ENCODE measurements around the gene PRICKLE2. TPM values are rescaled to one million over a fixed set of nuclear protein-coding genes. Genes with fewer than 3 reads are reported as not detected.

Gene PRICKLE2
- total RNA-seq, 1 experiment from 2014 or later: 18.3 TPM

DNA sequence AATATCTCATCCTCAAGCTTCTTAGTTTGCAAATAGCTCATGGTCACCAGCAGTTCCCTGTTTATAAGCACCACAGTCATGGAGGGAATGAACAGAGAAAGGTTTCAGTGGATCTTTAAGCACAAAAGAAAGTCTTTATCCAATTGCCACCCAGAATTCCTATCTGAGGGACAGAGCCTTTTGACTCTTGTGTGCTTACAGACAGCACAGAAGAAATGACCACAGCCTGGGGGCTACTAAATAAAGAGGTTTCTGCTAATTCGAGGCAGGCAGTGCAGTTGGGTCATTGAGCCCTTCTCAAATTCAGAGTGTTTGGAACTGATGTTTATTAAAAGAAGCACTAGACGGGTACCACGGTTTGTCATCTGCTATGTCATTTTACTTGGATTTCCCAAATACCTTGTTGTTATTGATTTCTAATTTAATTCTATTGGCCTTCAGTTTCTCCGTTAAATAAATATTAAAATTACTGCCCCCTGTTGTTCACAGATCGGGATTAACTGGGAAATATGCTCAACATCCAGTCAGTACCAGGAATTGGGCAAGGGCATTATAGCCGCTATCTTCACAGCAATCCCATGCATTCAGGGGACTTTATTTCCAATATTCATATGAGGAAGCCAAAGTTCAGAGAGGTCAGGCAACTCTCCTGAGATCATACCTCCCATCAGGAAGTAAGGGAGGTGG is 3.6 kb downstream of the PRICKLE2 start:
- Histone ChIP-seq H3K9me3 (replicated peaks) (no peaks in the 10 kb centered on the region), H3K27me3 (replicated peaks) (no peaks in the 10 kb centered on the region), H3K4me1 (replicated peaks) (peaks cover 67% of the 10 kb centered on the region), H3K36me3 (no peaks in the 10 kb centered on the region), H3K4me3 (no peak overlapping the region), H3K27ac (peak overlapping the region; percentile 29)
- DNase-seq (ENCODE audit: low read depth in 1 of 2, low spot score in 2 of 2): peak in 1 of 2 experiments; percentile 29

DNA sequence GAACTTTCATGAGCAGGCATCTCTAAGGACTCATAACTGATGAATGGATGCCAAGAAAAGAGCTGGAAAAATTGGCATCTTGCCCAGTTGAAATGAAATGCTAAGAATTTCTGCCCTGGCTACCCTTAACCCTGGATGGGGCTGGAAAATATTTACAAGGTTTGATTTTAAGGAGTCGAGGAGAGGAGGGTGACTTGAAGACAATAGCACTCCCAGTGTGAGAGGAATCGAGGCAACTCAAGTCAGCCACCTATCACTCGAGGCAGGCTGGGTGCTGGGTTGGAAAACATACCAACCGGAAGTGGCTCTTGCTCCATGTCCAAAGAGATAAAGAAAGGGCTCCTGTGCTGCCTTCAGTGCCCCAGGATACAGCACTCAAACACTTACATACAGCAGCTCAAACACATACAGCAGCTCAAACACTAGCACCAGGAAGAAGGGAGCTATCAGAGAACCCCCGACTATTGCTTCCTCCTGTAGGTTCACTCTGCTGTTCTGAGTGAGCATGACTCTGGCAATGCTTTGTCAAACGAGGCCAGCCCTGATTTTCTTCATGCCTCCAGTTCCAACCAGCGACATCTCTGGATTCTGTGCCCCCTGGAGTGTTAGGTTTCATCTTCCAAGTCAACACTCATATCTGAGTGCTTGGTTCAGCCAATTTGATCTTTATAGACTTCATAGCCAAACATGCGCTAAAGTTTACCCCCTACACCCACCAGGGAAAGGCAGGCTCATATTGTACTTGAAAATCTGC is 4.9 kb downstream of the PRICKLE2 start:
- Histone ChIP-seq H3K4me3 (no peak overlapping the region), H3K36me3 (no peaks in the 10 kb centered on the region), H3K27me3 (replicated peaks) (no peaks in the 10 kb centered on the region), H3K4me1 (replicated peaks) (peaks cover 59% of the 10 kb centered on the region), H3K27ac (peak overlapping the region; percentile 29), H3K9me3 (replicated peaks) (no peaks in the 10 kb centered on the region)
- peak in 1 of 2 experiments; percentile 63 for DNase-seq (ENCODE audit: low read depth in 1 of 2, low spot score in 2 of 2)

DNA sequence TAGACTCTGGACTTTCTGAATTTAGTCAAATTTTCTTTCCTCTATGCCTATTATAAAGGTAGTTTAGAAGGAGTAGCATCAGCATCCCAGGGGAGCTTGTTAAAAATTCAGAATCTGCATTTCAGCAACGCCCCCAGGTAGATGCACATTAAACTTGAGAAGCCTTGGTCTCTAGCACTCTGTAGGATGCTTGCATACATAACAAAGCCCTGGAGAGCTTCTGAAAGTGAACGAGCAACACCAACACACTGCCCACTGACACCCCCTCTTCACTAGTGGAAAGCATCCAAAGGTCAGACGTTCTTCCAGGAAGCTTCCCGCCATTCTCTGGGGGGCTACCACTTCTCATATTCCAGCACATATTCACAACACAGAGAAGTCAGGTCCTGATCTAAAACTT is 6.5 kb downstream of the PRICKLE2 start:
- Histone ChIP-seq H3K27me3 (replicated peaks) (no peaks in the 10 kb centered on the region), H3K27ac (no peak overlapping the region), H3K4me3 (no peak overlapping the region), H3K36me3 (0 out of 2 replicates have a peak, but pooled peaks cover 1% of the 10 kb centered on the region), H3K9me3 (replicated peaks) (no peaks in the 10 kb centered on the region), H3K4me1 (replicated peaks) (peaks cover 62% of the 10 kb centered on the region)
- no peak for DNase-seq (ENCODE audit: low read depth in 1 of 2, low spot score in 2 of 2)

GRCh38 chr3:64218329-64218728 is 6.9 kb downstream of the PRICKLE2 start:
- Histone ChIP-seq H3K9me3 (replicated peaks) (no peaks in the 10 kb centered on the region), H3K36me3 (0 out of 2 replicates have a peak, but pooled peaks cover 2% of the 10 kb centered on the region), H3K27ac (no peak overlapping the region), H3K4me1 (replicated peaks) (peaks cover 62% of the 10 kb centered on the region), H3K27me3 (replicated peaks) (no peaks in the 10 kb centered on the region), H3K4me3 (no peak overlapping the region)
- DNase-seq (ENCODE audit: low read depth in 1 of 2, low spot score in 2 of 2): no peak

- no peak overlapping the region for H3K4me3 ChIP-seq
- H3K27ac ChIP-seq: no peak overlapping the region
- no peaks in the 10 kb centered on the region for H3K27me3 ChIP-seq (replicated peaks)
- H3K4me1 ChIP-seq (replicated peaks): peaks cover 47% of the 10 kb centered on the region
- DNase-seq (ENCODE audit: low read depth in 1 of 2, low spot score in 2 of 2): no peak
- 0 out of 2 replicates have a peak, but pooled peaks cover 2% of the 10 kb centered on the region for H3K36me3 ChIP-seq
- H3K9me3 ChIP-seq (replicated peaks): no peaks in the 10 kb centered on the region
Observed at GRCh38 chr3:64216274-64217147, 8.8 kb downstream of the PRICKLE2 start.

GRCh38 chr3:64215559-64215958 is 9.7 kb downstream of the PRICKLE2 start:
- no peaks in the 10 kb centered on the region for H3K27me3 ChIP-seq (replicated peaks)
- H3K4me1 ChIP-seq (replicated peaks): peaks cover 37% of the 10 kb centered on the region
- H3K9me3 ChIP-seq (replicated peaks): no peaks in the 10 kb centered on the region
- DNase-seq (ENCODE audit: low read depth in 1 of 2, low spot score in 2 of 2): no peak
- H3K36me3 ChIP-seq: 0 out of 2 replicates have a peak, but pooled peaks cover 2% of the 10 kb centered on the region
- H3K4me3 ChIP-seq: no peak overlapping the region
- no peak overlapping the region for H3K27ac ChIP-seq

- DNase-seq (ENCODE audit: low read depth in 1 of 2, low spot score in 2 of 2): no peak
- Histone ChIP-seq H3K4me1 (replicated peaks) (peaks cover 36% of the 10 kb centered on the region), H3K27me3 (replicated peaks) (no peaks in the 10 kb centered on the region), H3K4me3 (no peak overlapping the region), H3K27ac (no peak overlapping the region), H3K9me3 (replicated peaks) (no peaks in the 10 kb centered on the region), H3K36me3 (0 out of 2 replicates have a peak, but pooled peaks cover 2% of the 10 kb centered on the region)
Observed at GRCh38 chr3:64215103-64215502, 10.2 kb downstream of the PRICKLE2 start.

DNA sequence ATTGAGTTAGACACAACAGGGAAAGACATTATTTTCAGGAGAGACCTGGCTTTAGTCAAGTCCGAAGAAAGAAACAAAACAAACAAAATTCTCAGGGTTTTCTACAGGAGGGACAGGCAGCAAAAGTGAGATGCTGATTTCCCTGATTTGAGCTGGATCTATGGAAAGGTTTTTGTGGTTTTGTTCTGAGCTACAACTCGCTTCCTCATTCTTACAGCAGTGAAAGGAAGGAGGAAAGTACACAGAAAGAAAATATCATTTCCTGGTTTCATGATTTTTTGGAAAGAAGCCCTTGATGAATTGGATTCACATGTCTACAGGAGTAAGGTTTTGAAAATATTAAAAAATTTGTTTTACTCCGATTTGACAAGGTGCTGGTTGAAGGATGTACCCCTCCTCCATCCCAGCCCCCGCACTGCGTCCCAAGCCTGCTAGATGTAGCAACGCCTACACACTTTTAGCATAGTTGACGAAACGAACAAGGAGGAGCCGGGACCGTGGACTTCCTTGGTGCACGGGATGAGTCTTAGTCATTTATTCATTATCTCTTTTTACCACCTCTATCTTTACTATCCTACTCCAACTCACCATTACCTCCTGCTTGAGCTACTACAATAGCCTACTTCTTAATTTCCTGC is 10.8 kb downstream of the PRICKLE2 start:
- DNase-seq (ENCODE audit: low read depth in 1 of 2, low spot score in 2 of 2): peak in 1 of 2 experiments; percentile 40
- no peaks in the 10 kb centered on the region for H3K27me3 ChIP-seq (replicated peaks)
- peak overlapping the region; percentile 41 for H3K27ac ChIP-seq
- peaks cover 32% of the 10 kb centered on the region for H3K4me1 ChIP-seq (replicated peaks)
- peak overlapping the region; percentile 8; the same call in 1 of the 2 replicates for H3K4me3 ChIP-seq
- 0 out of 2 replicates have a peak, but pooled peaks cover 2% of the 10 kb centered on the region for H3K36me3 ChIP-seq
- H3K9me3 ChIP-seq (replicated peaks): no peaks in the 10 kb centered on the region

DNA sequence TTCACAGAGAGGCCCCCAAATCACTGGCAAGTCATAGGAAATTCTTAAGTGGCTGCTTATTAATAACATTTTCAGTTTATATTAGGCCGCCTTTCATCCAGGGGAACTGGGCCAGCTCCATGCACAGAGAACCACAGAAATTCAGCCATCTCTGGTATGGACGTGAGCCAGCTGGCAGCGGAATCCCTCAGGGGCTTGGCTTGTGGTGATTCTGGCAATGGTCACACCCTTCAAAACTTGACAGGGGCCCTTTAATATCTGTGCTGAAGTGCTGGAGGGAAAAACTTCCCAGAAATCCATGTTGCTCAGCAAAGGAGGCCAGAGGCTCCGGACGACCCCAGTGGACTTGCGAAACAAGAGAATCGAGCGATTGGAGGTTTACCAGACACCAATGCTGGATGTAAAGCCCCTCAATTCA is 11.3 kb downstream of the PRICKLE2 start:
- H3K4me1 ChIP-seq (replicated peaks): peaks cover 32% of the 10 kb centered on the region
- peak overlapping the region; percentile 8; the same call in 1 of the 2 replicates for H3K4me3 ChIP-seq

DNA sequence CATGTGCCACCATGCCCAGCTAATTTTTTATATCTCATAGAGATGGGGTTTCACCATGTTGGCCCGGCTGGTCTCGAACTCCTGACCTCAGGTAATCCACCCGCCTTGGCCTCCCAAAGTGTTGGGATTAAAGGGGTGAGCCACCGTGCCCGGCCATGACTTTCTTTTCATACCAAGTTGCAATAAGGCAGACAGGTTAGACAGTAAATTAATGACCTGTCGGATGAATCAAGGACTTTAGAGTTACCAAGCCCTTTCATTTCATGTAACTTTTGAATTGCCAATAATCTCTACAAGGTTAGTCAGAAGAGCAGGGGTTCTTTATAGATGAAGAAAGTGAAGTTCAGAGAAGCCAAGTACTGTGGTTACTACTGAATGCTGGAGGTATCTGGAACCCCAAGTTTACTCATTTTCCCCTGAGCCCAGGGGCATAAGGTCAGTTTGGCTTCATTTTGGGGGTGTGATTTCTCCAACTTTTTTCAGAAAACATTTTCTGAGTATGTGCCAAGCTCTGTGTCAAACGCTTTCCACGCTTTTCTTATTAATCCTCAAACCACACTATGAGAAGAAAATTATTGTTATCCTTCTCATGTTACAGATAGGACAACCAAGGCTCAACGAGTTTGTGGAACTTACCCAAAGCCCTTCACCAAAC is 11.9 kb downstream of the PRICKLE2 start:
- peak overlapping the region; percentile 41; the same call in 1 of the 2 replicates for H3K27ac ChIP-seq

More for the DNA sequence above, 11.3 kb downstream of the PRICKLE2 start:
- Histone ChIP-seq H3K27me3 (replicated peaks) (no peaks in the 10 kb centered on the region), H3K36me3 (0 out of 2 replicates have a peak, but pooled peaks cover 2% of the 10 kb centered on the region), H3K27ac (peak overlapping the region; percentile 41), H3K9me3 (replicated peaks) (no peaks in the 10 kb centered on the region)
- DNase-seq (ENCODE audit: low read depth in 1 of 2, low spot score in 2 of 2): peak; percentile 41 to 52

DNA sequence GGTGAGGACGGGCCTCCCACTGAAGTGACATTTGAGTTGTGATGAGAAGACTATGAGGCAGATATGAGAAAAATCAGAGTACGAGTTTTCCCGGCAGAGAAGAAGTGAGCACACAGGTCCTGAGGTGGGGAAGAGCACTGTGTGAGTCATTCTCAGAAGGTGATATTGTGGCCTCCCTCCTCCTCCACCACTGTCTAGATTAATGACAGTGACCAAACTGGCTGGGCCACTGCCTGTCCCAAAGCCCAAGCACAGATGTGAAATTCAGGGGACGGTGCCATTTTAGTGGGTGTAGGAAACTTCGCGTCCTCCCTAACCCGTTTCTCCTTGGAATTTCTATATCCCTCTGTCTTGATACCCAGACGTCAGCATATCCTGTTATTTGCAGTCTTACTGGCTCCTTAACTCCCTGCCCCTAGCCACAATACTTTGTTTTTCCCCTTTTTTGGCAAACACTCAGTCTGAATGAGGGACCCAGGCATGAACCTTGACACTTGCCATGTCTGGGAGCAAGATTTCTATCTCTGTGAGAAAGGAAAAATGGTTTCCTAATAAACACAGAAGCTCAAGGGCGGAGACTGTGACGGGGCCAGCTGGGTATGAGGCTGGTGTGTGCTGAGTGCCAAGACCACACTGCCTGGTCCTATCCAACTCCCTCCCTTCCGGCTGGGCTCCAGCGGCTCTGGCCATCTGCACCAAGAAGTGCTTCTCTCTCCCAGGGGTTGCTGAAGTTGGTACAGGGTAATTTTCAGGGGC is 15.2 kb downstream of the PRICKLE2 start:
- Histone ChIP-seq H3K27ac (no peak overlapping the region), H3K9me3 (replicated peaks) (no peaks in the 10 kb centered on the region)
- DNase-seq (ENCODE audit: low read depth in 1 of 2, low spot score in 2 of 2): no peak

More for the DNA sequence above, 11.9 kb downstream of the PRICKLE2 start:
- Histone ChIP-seq H3K36me3 (0 out of 2 replicates have a peak, but pooled peaks cover 2% of the 10 kb centered on the region), H3K27me3 (replicated peaks) (no peaks in the 10 kb centered on the region), H3K4me1 (replicated peaks) (peaks cover 32% of the 10 kb centered on the region), H3K4me3 (no peak overlapping the region), H3K9me3 (replicated peaks) (no peaks in the 10 kb centered on the region)
- DNase-seq (ENCODE audit: low read depth in 1 of 2, low spot score in 2 of 2): no peak

More for the DNA sequence above, 15.2 kb downstream of the PRICKLE2 start:
- Histone ChIP-seq H3K4me3 (no peak overlapping the region), H3K4me1 (replicated peaks) (peaks cover 29% of the 10 kb centered on the region), H3K27me3 (replicated peaks) (no peaks in the 10 kb centered on the region), H3K36me3 (0 out of 2 replicates have a peak, but pooled peaks cover 2% of the 10 kb centered on the region)
